EL (cell line): ENCODE measurements around the gene SIT1.

Experiments
- DNase-seq: peaks from one replicate; pipeline ENCODE4 v3.0.0-alpha.2; 2016

The SIT1 gene

GRCh38 chr9:35682520-35683315 lies 32.0 kb upstream of the SIT1 start:
- no peak for DNase-seq

GRCh38 chr9:35682051-35682450 lies 31.3 kb upstream of the SIT1 start:
- peak; percentile 46 for DNase-seq

GRCh38 chr9:35681341-35682002 lies 30.7 kb upstream of the SIT1 start:
- peak; percentile 40 for DNase-seq

GRCh38 chr9:35680331-35681105 lies 29.8 kb upstream of the SIT1 start:
- DNase-seq = peak; percentile 54

- no peak for DNase-seq
Measured at GRCh38 chr9:35679766-35680330, 29.1 kb upstream of the SIT1 start.

- DNase-seq = no peak
Measured at GRCh38 chr9:35679091-35679490, 28.4 kb upstream of the SIT1 start.

- no peak for DNase-seq
Measured at GRCh38 chr9:35675732-35676392, 25.1 kb upstream of the SIT1 start.

GRCh38 chr9:35675204-35675603 lies 24.5 kb upstream of the SIT1 start:
- no peak for DNase-seq

- no peak for DNase-seq
Measured at GRCh38 chr9:35674025-35674361, 23.3 kb upstream of the SIT1 start.

- peak; percentile 57 for DNase-seq
Measured at GRCh38 chr9:35673132-35674024, 22.6 kb upstream of the SIT1 start, which contains the start of gene CA9. Gene CA9, plus strand, starts transcription at chr9:35673928. Its CDS starts 32 bp downstream, at chr9:35673960.

- DNase-seq = peak; percentile 76
Measured at GRCh38 chr9:35669331-35670145, 18.8 kb upstream of the SIT1 start.

- no peak for DNase-seq
Measured at GRCh38 chr9:35667939-35668338, 17.2 kb upstream of the SIT1 start.

- DNase-seq = no peak
Measured at GRCh38 chr9:35666549-35666948, 15.8 kb upstream of the SIT1 start.

- peak; percentile 72 for DNase-seq
Measured at GRCh38 chr9:35666045-35666444, 15.3 kb upstream of the SIT1 start.

- no peak for DNase-seq
Measured at GRCh38 chr9:35665471-35665818, 14.7 kb upstream of the SIT1 start.

- DNase-seq = peak; percentile 86
Measured at GRCh38 chr9:35664531-35665470, 14.1 kb upstream of the SIT1 start, which contains the start of gene ARHGEF39. Gene ARHGEF39, minus strand, starts transcription at chr9:35665195. Its CDS starts 26 bp downstream, at chr9:35665169.

- no peak for DNase-seq
Measured at GRCh38 chr9:35662437-35662836, 11.7 kb upstream of the SIT1 start.

- no peak for DNase-seq
Measured at GRCh38 chr9:35661756-35662350, 11.1 kb upstream of the SIT1 start.

- peak; percentile 47 for DNase-seq
Measured at GRCh38 chr9:35660966-35661415, 10.3 kb upstream of the SIT1 start.
